Measurements from ENCODE around the gene TMEM123. TPM values are rescaled to one million over a fixed set of nuclear protein-coding genes. Genes with fewer than 3 reads are reported as not detected.
A peak's percentile ranks its signal among the peaks of the same experiment; 100 is the strongest.

Gene TMEM123
- total and polyA plus RNA-seq, 10 of the 15 experiments (the other 5 are each of a cell fraction or from before 2014, with no cell fraction given) = 35.1 to 667 (median 123) TPM

DNA sequence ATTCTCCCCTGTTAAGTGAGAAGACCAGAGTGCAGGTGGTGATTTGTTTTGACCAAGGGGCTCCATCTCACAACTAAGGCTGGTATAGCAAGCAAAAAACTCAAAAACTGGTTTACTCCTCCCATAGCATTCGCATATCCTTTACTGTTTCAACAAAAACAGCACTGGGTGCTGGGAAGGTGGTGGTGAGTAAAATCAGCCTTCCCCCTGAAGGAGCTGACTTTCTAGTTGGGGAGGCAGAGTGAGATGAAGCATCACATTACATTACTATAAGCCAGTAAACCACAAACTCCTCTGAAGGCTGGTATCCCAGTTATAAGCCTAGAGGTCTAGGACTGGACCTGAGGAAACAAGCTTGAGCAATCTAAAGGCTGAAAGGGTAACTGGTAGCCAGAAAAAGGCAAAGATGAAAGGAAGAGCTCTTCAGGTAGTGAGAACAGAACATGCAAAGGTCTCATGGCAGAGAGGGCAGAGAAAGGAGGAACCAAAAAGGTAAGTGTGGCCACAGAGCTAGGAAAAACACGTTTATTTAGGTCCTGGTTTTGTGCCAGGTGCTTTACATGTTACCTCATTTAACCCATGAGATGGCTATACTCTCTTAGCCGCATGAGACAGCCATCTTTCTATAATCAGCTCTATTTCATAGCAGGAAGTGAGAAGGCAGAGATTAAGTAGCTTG, 22.3 kb downstream of the TMEM123 start (continued):
- TF ChIP-seq PAX5 (IDR thresholded peaks at IDR 0.05; ENCODE audit: borderline replicate concordance, low read depth, low read length) (peak; percentile 56; the same call in 1 of the 2 replicates), CREM (IDR thresholded peaks at IDR 0.05; ENCODE audit: low read depth) (peak; percentile 70; the same call in 1 of the 2 replicates), EED (IDR thresholded peaks at IDR 0.05; ENCODE audit: low read depth) (peak; percentile 97), JUNB (IDR thresholded peaks at IDR 0.05) (peak; percentile 48), BMI1 (IDR thresholded peaks at IDR 0.05; ENCODE audit: borderline replicate concordance) (no peak), HDAC6 (IDR thresholded peaks at IDR 0.05; ENCODE audit: unreplicated experiment) (no peak), KLF5 (IDR thresholded peaks at IDR 0.05; ENCODE audit: partially characterized antibody) (no peak), SPI1 (IDR thresholded peaks at IDR 0.05; ENCODE audit: borderline replicate concordance, insufficient read depth, low read depth, low read length) (peak; percentile 63; the same call in 1 of the 2 replicates), SRF (IDR thresholded peaks at IDR 0.05; ENCODE audit: low read depth in 2 of 2, low read length in 2 of 2) (no peak), RUNX3 (IDR thresholded peaks at IDR 0.05; ENCODE audit: low read length) (peak; percentile 96), SIN3A (IDR thresholded peaks at IDR 0.05; ENCODE audit: low read depth, low read length) (no peak), MTA3 (IDR thresholded peaks at IDR 0.05; ENCODE audit: borderline replicate concordance, low read length) (peak; percentile 88; the same call in 1 of the 2 replicates), MXI1 (IDR thresholded peaks at IDR 0.05; ENCODE audit: low read depth, low read length) (no peak)
- TF ChIP-seq, protein P1, sequence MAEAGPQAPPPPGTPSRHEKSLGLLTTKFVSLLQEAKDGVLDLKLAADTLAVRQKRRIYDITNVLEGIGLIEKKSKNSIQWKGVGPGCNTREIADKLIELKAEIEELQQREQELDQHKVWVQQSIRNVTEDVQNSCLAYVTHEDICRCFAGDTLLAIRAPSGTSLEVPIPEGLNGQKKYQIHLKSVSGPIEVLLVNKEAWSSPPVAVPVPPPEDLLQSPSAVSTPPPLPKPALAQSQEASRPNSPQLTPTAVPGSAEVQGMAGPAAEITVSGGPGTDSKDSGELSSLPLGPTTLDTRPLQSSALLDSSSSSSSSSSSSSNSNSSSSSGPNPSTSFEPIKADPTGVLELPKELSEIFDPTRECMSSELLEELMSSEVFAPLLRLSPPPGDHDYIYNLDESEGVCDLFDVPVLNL (IDR thresholded peaks at IDR 0.05; ENCODE audit: low read depth, low read length) = no peak
- TF ChIP-seq, protein P2, sequence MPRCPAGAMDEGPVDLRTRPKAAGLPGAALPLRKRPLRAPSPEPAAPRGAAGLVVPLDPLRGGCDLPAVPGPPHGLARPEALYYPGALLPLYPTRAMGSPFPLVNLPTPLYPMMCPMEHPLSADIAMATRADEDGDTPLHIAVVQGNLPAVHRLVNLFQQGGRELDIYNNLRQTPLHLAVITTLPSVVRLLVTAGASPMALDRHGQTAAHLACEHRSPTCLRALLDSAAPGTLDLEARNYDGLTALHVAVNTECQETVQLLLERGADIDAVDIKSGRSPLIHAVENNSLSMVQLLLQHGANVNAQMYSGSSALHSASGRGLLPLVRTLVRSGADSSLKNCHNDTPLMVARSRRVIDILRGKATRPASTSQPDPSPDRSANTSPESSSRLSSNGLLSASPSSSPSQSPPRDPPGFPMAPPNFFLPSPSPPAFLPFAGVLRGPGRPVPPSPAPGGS (IDR thresholded peaks at IDR 0.05; ENCODE audit: borderline replicate concordance, insufficient read depth, low read depth, low read length, poor library complexity, severe bottlenecking) = peak; percentile 87
- TF ChIP-seq, protein P3, sequence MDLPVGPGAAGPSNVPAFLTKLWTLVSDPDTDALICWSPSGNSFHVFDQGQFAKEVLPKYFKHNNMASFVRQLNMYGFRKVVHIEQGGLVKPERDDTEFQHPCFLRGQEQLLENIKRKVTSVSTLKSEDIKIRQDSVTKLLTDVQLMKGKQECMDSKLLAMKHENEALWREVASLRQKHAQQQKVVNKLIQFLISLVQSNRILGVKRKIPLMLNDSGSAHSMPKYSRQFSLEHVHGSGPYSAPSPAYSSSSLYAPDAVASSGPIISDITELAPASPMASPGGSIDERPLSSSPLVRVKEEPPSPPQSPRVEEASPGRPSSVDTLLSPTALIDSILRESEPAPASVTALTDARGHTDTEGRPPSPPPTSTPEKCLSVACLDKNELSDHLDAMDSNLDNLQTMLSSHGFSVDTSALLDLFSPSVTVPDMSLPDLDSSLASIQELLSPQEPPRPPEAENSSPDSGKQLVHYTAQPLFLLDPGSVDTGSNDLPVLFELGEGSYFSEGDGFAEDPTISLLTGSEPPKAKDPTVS (IDR thresholded peaks at IDR 0.05; ENCODE audit: low read depth, low read length) = no peak
- TF ChIP-seq, protein P4, sequence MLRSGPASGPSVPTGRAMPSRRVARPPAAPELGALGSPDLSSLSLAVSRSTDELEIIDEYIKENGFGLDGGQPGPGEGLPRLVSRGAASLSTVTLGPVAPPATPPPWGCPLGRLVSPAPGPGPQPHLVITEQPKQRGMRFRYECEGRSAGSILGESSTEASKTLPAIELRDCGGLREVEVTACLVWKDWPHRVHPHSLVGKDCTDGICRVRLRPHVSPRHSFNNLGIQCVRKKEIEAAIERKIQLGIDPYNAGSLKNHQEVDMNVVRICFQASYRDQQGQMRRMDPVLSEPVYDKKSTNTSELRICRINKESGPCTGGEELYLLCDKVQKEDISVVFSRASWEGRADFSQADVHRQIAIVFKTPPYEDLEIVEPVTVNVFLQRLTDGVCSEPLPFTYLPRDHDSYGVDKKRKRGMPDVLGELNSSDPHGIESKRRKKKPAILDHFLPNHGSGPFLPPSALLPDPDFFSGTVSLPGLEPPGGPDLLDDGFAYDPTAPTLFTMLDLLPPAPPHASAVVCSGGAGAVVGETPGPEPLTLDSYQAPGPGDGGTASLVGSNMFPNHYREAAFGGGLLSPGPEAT (IDR thresholded peaks at IDR 0.05; ENCODE audit: low read depth) = peak; percentile 96
- TF ChIP-seq, protein P5, sequence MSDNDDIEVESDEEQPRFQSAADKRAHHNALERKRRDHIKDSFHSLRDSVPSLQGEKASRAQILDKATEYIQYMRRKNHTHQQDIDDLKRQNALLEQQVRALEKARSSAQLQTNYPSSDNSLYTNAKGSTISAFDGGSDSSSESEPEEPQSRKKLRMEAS (IDR thresholded peaks at IDR 0.05; ENCODE audit: low read depth, low read length) = no peak
- TF ChIP-seq, protein P6, sequence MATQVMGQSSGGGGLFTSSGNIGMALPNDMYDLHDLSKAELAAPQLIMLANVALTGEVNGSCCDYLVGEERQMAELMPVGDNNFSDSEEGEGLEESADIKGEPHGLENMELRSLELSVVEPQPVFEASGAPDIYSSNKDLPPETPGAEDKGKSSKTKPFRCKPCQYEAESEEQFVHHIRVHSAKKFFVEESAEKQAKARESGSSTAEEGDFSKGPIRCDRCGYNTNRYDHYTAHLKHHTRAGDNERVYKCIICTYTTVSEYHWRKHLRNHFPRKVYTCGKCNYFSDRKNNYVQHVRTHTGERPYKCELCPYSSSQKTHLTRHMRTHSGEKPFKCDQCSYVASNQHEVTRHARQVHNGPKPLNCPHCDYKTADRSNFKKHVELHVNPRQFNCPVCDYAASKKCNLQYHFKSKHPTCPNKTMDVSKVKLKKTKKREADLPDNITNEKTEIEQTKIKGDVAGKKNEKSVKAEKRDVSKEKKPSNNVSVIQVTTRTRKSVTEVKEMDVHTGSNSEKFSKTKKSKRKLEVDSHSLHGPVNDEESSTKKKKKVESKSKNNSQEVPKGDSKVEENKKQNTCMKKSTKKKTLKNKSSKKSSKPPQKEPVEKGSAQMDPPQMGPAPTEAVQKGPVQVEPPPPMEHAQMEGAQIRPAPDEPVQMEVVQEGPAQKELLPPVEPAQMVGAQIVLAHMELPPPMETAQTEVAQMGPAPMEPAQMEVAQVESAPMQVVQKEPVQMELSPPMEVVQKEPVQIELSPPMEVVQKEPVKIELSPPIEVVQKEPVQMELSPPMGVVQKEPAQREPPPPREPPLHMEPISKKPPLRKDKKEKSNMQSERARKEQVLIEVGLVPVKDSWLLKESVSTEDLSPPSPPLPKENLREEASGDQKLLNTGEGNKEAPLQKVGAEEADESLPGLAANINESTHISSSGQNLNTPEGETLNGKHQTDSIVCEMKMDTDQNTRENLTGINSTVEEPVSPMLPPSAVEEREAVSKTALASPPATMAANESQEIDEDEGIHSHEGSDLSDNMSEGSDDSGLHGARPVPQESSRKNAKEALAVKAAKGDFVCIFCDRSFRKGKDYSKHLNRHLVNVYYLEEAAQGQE (IDR thresholded peaks at IDR 0.05; ENCODE audit: low read depth, low read length) = no peak

Data from GM12878 (cell line).